ENCODE measurements around the gene KCNT2. TPM values are rescaled to one million over a fixed set of nuclear protein-coding genes. Genes with fewer than 3 reads are reported as not detected.

Gene KCNT2
- total and polyA plus RNA-seq, 2 experiments from 2014 or later, result 0.14 to 0.32 TPM

- Histone ChIP-seq H3K4me2 (ENCODE audit: unreplicated experiment) (no peak overlapping the region), H3K9me3 (ENCODE audit: low read depth) (no peaks in the 10 kb centered on the region), H3K27me3 (replicated peaks; ENCODE audit: insufficient read depth) (no peaks in the 10 kb centered on the region), H3K9ac (no peak overlapping the region), H3K4me1 (ENCODE audit: insufficient read depth) (peaks cover 5% of the 10 kb centered on the region), H3F3A (ENCODE audit: insufficient read depth) (0 out of 2 replicates have a peak, but pooled peaks cover 3% of the 10 kb centered on the region), H3K27ac (no peak overlapping the region), H3K79me2 (ENCODE audit: insufficient read depth) (no peaks in the 10 kb centered on the region), H2AFZ (no peak overlapping the region), H3K36me3 (ENCODE audit: low read depth) (no peaks in the 10 kb centered on the region), H3K9me2 (ENCODE audit: insufficient read depth) (no peaks in the 10 kb centered on the region), H3K4me3 (no peak overlapping the region), H4K20me1 (ENCODE audit: insufficient read depth) (no peaks in the 10 kb centered on the region)
- in situ Hi-C loops (cut with MboI), result no loop called here
- TF ChIP-seq EZH2phosphoT487 (IDR thresholded peaks at IDR 0.05; ENCODE audit: insufficient read depth, low read depth) (no peak), EZH2 (IDR thresholded peaks at IDR 0.05; ENCODE audit: insufficient read depth, poor library complexity, severe bottlenecking) (no peak)
- DNase-seq, result no peak
Measured at GRCh38 chr1:196603651-196604050, 4.6 kb downstream of the KCNT2 start.

GRCh38 chr1:196598942-196599748 lies 9.1 kb downstream of the KCNT2 start:
- in situ Hi-C loops (cut with MboI), result no loop called here
- H3F3A ChIP-seq (ENCODE audit: insufficient read depth), result no peaks in the 10 kb centered on the region
- H2AFZ ChIP-seq, result no peak overlapping the region
- TF ChIP-seq EZH2 (IDR thresholded peaks at IDR 0.05; ENCODE audit: insufficient read depth, poor library complexity, severe bottlenecking) (no peak), EZH2phosphoT487 (IDR thresholded peaks at IDR 0.05; ENCODE audit: insufficient read depth, low read depth) (no peak)
- H3K79me2 ChIP-seq (ENCODE audit: insufficient read depth), result no peaks in the 10 kb centered on the region
- H3K4me3 ChIP-seq, result no peak overlapping the region
- H3K4me2 ChIP-seq (ENCODE audit: unreplicated experiment), result no peak overlapping the region
- H3K27me3 ChIP-seq (replicated peaks; ENCODE audit: insufficient read depth), result no peaks in the 10 kb centered on the region
- no peak for DNase-seq
- H3K9me2 ChIP-seq (ENCODE audit: insufficient read depth), result no peaks in the 10 kb centered on the region
- H3K9me3 ChIP-seq (ENCODE audit: low read depth), result no peaks in the 10 kb centered on the region
- H4K20me1 ChIP-seq (ENCODE audit: insufficient read depth), result no peaks in the 10 kb centered on the region
- H3K36me3 ChIP-seq (ENCODE audit: low read depth), result no peaks in the 10 kb centered on the region
- no peak overlapping the region for H3K9ac ChIP-seq
- 78 to 79% methylated on average over 2 of the region's 2 CpGs for WGBS, 2 experiments (ENCODE audit: low coverage in 1 of 2, low lambda C conversion rate in 2 of 2, missing lambda C conversion rate in 2 of 2)
- H3K4me1 ChIP-seq (ENCODE audit: insufficient read depth), result no peaks in the 10 kb centered on the region
- no peak overlapping the region for H3K27ac ChIP-seq

GRCh38 chr1:196594700-196595099 lies 13.5 kb downstream of the KCNT2 start:
- Histone ChIP-seq H3K36me3 (ENCODE audit: low read depth) (no peaks in the 10 kb centered on the region), H3K27ac (no peak overlapping the region), H3K79me2 (ENCODE audit: insufficient read depth) (no peaks in the 10 kb centered on the region), H3K9ac (no peak overlapping the region), H3F3A (ENCODE audit: insufficient read depth) (no peaks in the 10 kb centered on the region), H4K20me1 (ENCODE audit: insufficient read depth) (no peaks in the 10 kb centered on the region), H2AFZ (no peak overlapping the region), H3K9me3 (ENCODE audit: low read depth) (no peaks in the 10 kb centered on the region), H3K4me2 (ENCODE audit: unreplicated experiment) (no peak overlapping the region), H3K4me1 (ENCODE audit: insufficient read depth) (no peaks in the 10 kb centered on the region), H3K9me2 (ENCODE audit: insufficient read depth) (no peaks in the 10 kb centered on the region), H3K4me3 (no peak overlapping the region), H3K27me3 (replicated peaks; ENCODE audit: insufficient read depth) (no peaks in the 10 kb centered on the region)
- TF ChIP-seq EZH2phosphoT487 (IDR thresholded peaks at IDR 0.05; ENCODE audit: insufficient read depth, low read depth) (no peak), EZH2 (IDR thresholded peaks at IDR 0.05; ENCODE audit: insufficient read depth, poor library complexity, severe bottlenecking) (no peak)
- no peak for DNase-seq
- in situ Hi-C loops (cut with MboI), result no loop called here
- WGBS, 2 experiments (ENCODE audit: low coverage in 1 of 2, low lambda C conversion rate in 2 of 2, missing lambda C conversion rate in 2 of 2), result 76 to 77% methylated on average over 2 of the region's 2 CpGs

- Histone ChIP-seq H3K36me3 (ENCODE audit: low read depth) (no peaks in the 10 kb centered on the region), H4K20me1 (ENCODE audit: insufficient read depth) (no peaks in the 10 kb centered on the region), H3K9ac (no peak overlapping the region), H3F3A (ENCODE audit: insufficient read depth) (no peaks in the 10 kb centered on the region), H3K9me2 (ENCODE audit: insufficient read depth) (no peaks in the 10 kb centered on the region), H2AFZ (no peak overlapping the region), H3K79me2 (ENCODE audit: insufficient read depth) (no peaks in the 10 kb centered on the region), H3K4me2 (ENCODE audit: unreplicated experiment) (no peak overlapping the region), H3K4me3 (no peak overlapping the region), H3K9me3 (ENCODE audit: low read depth) (no peaks in the 10 kb centered on the region), H3K27me3 (replicated peaks; ENCODE audit: insufficient read depth) (no peaks in the 10 kb centered on the region), H3K27ac (no peak overlapping the region), H3K4me1 (ENCODE audit: insufficient read depth) (no peaks in the 10 kb centered on the region)
- no peak for DNase-seq
- no peak for TF ChIP-seq EZH2phosphoT487 (IDR thresholded peaks at IDR 0.05; ENCODE audit: insufficient read depth, low read depth)
- TF ChIP-seq EZH2 (IDR thresholded peaks at IDR 0.05; ENCODE audit: insufficient read depth, poor library complexity, severe bottlenecking), result no peak
- in situ Hi-C loops (cut with MboI), result no loop called here
Measured at GRCh38 chr1:196593955-196594354, 14.3 kb downstream of the KCNT2 start.
